PC-3 (cell line): ENCODE data around the gene NR1H4. TPM values are rescaled to one million over a fixed set of nuclear protein-coding genes. Genes with fewer than 3 reads are reported as not detected.

Source experiments
- ATAC-seq: fragments of 200-7000 bp; cut with Tn5 transposase; 2 replicates; pipeline ENCODE4 v1.9.1; 2020; ENCODE audit warnings: mild to moderate bottlenecking, moderate library complexity
- BruUV-seq: library from RNA; stranded (reverse); fragments of 400-500 nt; replicated peaks from 2 replicates; lab custom pipeline; 2021; lab: Mats Ljungman, UMichigan
- CTCF ChIA-PET: fragments of 300-600 bp; sonication (Branson Sonifier 250); formaldehyde crosslinking; loops from one replicate; lab custom pipeline; 2022; ENCODE audit warnings: antibody characterized with exemption; lab: Charles Lee
- POLR2A ChIA-PET: fragments of 300-600 bp; sonication (Branson Sonifier 250); formaldehyde crosslinking; loops from one replicate; lab custom pipeline; 2022; ENCODE audit warnings: antibody characterized with exemption; ENCODE audit not compliant: unreplicated experiment; lab: Charles Lee
- DNase-seq: peaks from one replicate; pipeline ENCODE4 v3.0.0-alpha.2; 2015
- H2AFZ ChIP-seq: fragments of 300-600 bp; sonication (generic); 2 replicates; pipeline ENCODE4 v1.6.0; 2016; ENCODE audit warnings: antibody characterized with exemption, low read length
- H3F3A ChIP-seq: fragments of 300-600 bp; sonication (generic); one replicate; pipeline ENCODE4 v1.6.0; 2017; ENCODE audit warnings: antibody characterized with exemption, low read length, control low read depth, mild to moderate bottlenecking; ENCODE audit not compliant: unreplicated experiment
- H3K27ac ChIP-seq: fragments of 300-600 bp; sonication (generic); 2 replicates; pipeline ENCODE4 v1.5.1; 2016; ENCODE audit warnings: mild to moderate bottlenecking, low read length
- H3K27me3 ChIP-seq: fragments of 300-600 bp; sonication (generic); 2 replicates; pipeline ENCODE4 v1.6.1; 2016; ENCODE audit warnings: low read length, mixed read lengths
- H3K36me3 ChIP-seq: fragments of 300-600 bp; sonication (generic); 2 replicates; pipeline ENCODE4 v1.6.1; 2016; ENCODE audit warnings: low read depth, mixed run types, low read length, mixed read lengths
- H3K4me1 ChIP-seq: fragments of 300-600 bp; sonication (generic); 2 replicates; pipeline ENCODE4 v1.5.1; 2016; ENCODE audit warnings: low read length; ENCODE audit not compliant: insufficient read depth
- H3K4me2 ChIP-seq: fragments of 300-600 bp; sonication (generic); 2 replicates; pipeline ENCODE4 v1.6.0; 2016; ENCODE audit warnings: low read length
- H3K4me3 ChIP-seq: fragments of 300-600 bp; sonication (generic); 2 replicates; pipeline ENCODE4 v1.5.1; 2016; ENCODE audit warnings: mild to moderate bottlenecking, low read length, mixed read lengths
- H3K79me2 ChIP-seq: fragments of 300-600 bp; sonication (generic); 2 replicates; pipeline ENCODE4 v1.6.1; 2017; ENCODE audit warnings: low read length, mixed read lengths
- H3K9ac ChIP-seq: fragments of 300-600 bp; sonication (generic); 2 replicates; pipeline ENCODE4 v1.6.0; 2016; ENCODE audit warnings: mild to moderate bottlenecking, low read length
- H3K9me2 ChIP-seq: fragments of 300-600 bp; sonication (generic); replicated peaks from 2 replicates; pipeline ENCODE4 v1.6.1; 2016; ENCODE audit warnings: mixed run types, low read length, mixed read lengths
- H3K9me3 ChIP-seq: fragments of 300-600 bp; sonication (generic); 2 replicates; pipeline ENCODE4 v1.6.1; 2016; ENCODE audit warnings: low read length, mixed read lengths
- H4K20me1 ChIP-seq: fragments of 300-600 bp; sonication (generic); 2 replicates; pipeline ENCODE4 v1.6.1; 2016; ENCODE audit warnings: low read length, mixed read lengths
- CTCF ChIP-seq: fragments of 300-600 bp; sonication (generic); conservative IDR thresholded peaks from 2 replicates; pipeline ENCODE4 v1.5.1; 2017; ENCODE audit warnings: antibody characterized with exemption, low read depth, mild to moderate bottlenecking, low read length
- EZH2 ChIP-seq: fragments of 300-600 bp; sonication (generic); IDR thresholded peaks from one replicate; pipeline ENCODE4 v1.6.1; 2017; ENCODE audit warnings: antibody characterized with exemption, mild to moderate bottlenecking, low read length; ENCODE audit not compliant: unreplicated experiment
- EZH2phosphoT487 ChIP-seq: fragments of 300-600 bp; sonication (generic); IDR thresholded peaks from 2 replicates; pipeline ENCODE4 v1.6.1; 2018; ENCODE audit warnings: mild to moderate bottlenecking, antibody characterized with exemption, low read length, borderline replicate concordance
- intact Hi-C: fragments of 100-400 bp; cut with micrococcal nuclease; formaldehyde crosslinking; loops from 2 replicates; pipeline ENCODE4 v1.9.0; 2023
- total RNA-seq: library from RNA; depleted of rRNA; stranded (reverse); fragments of >200 nt; gene quantifications from 2 replicates; pipeline ENCODE4 v1.2.3, GENCODE V29; 2014

The NR1H4 gene
- total RNA-seq, 1 experiment from 2014 or later: not detected

DNA sequence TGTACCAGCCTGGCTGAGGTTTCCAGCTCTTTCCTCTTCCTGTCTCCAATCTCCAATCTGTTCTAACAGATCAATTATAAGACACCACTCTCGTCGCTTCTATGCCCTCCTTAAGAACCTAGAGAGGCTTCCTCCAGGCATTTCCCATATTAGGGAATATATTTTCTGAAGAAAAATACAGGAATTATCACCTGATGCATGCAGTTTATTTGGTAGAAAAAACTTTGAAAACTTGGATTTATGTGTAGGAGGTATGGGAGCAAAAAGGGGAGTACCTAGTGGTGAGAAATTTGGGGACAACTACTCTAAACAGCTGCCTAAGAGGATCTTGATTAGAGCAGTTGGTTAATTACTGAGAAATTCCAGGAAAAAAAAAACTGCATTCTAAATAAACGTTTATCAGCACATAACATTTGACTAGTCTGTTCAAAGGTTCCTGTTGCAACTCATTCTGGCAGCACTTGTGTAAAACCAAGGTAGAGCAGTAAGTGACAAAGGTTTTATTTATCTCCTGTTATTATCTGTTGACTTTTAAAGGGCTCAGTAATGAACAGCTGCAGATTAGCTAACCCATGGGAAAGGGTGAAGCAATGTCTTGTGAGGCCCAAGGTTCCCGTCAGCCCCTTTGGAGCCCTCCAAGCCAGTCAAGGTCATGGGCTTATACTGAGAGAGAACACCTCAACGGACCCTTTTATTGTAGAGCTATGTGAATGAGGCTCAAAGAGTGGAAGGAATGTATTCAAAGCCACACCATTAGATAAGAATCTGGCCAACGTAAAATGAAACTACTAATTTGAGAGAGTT lies 36.4 kb upstream of the NR1H4 start:
- H2AFZ ChIP-seq: no peak overlapping the region
- CTCF ChIA-PET: no interaction called here
- H3K27me3 ChIP-seq: peaks cover 42% of the 10 kb centered on the region
- ATAC-seq (no peak), DNase-seq (no peak)
- H4K20me1 ChIP-seq: no peaks in the 10 kb centered on the region
- H3K9me2 ChIP-seq: no peaks in the 10 kb centered on the region
- H3K4me2 ChIP-seq: no peak overlapping the region
- H3K36me3 ChIP-seq: no peaks in the 10 kb centered on the region
- BruUV-seq: no TSS peak
- H3K27ac ChIP-seq: no peak overlapping the region
- H3K79me2 ChIP-seq: no peaks in the 10 kb centered on the region
- no peak overlapping the region for H3K4me3 ChIP-seq
- no peak for TF ChIP-seq EZH2phosphoT487
- TF ChIP-seq EZH2: no peak
- no peak for TF ChIP-seq CTCF
- no peaks in the 10 kb centered on the region for H3F3A ChIP-seq
- no peak overlapping the region for H3K9ac ChIP-seq
- POLR2A ChIA-PET: no interaction called here
- H3K9me3 ChIP-seq: no peaks in the 10 kb centered on the region
- intact Hi-C loops: no loop called here
- no peaks in the 10 kb centered on the region for H3K4me1 ChIP-seq

- BruUV-seq: no TSS peak
- Histone ChIP-seq H3F3A (no peaks in the 10 kb centered on the region), H3K9ac (no peak overlapping the region), H3K4me3 (no peak overlapping the region), H3K9me3 (no peaks in the 10 kb centered on the region), H2AFZ (no peak overlapping the region), H3K9me2 (no peaks in the 10 kb centered on the region), H3K27me3 (peaks cover 37% of the 10 kb centered on the region), H4K20me1 (no peaks in the 10 kb centered on the region), H3K79me2 (no peaks in the 10 kb centered on the region), H3K4me2 (no peak overlapping the region), H3K27ac (no peak overlapping the region), H3K4me1 (no peaks in the 10 kb centered on the region), H3K36me3 (no peaks in the 10 kb centered on the region)
- POLR2A ChIA-PET: no interaction called here
- TF ChIP-seq CTCF: no peak
- TF ChIP-seq EZH2: no peak
- no peak for TF ChIP-seq EZH2phosphoT487
- DNase-seq: no peak
- CTCF ChIA-PET: no interaction called here
- intact Hi-C loops: no loop called here
- ATAC-seq: no peak
Observed at GRCh38 chr12:100439797-100440196, 33.9 kb upstream of the NR1H4 start.

DNA sequence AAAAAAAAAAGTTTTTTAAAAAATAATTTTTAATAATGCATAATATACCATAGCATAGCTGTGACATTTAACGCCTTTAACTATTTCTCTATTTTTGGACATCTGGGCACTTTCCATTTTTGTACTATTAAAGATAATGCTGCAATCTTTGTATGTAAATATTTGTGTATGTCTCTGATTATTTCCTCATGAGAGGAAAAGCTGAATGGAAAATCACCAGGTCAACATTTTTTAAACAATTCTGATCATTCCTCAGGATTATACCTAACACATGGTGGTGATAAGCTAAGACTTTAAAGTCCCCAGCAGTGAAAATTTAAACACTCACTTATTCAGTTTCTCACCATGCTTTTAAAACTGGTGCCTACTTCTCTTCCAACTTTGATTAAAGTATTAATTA lies 31.3 kb upstream of the NR1H4 start:
- H3F3A ChIP-seq: no peaks in the 10 kb centered on the region
- POLR2A ChIA-PET: no interaction called here

More for the DNA sequence above, 31.3 kb upstream of the NR1H4 start:
- Histone ChIP-seq H3K27ac (no peak overlapping the region), H3K79me2 (no peaks in the 10 kb centered on the region), H3K27me3 (peaks cover 43% of the 10 kb centered on the region), H2AFZ (no peak overlapping the region), H3K4me1 (no peaks in the 10 kb centered on the region), H3K4me3 (no peak overlapping the region), H3K9ac (no peak overlapping the region), H3K9me2 (no peaks in the 10 kb centered on the region), H4K20me1 (no peaks in the 10 kb centered on the region), H3K36me3 (no peaks in the 10 kb centered on the region), H3K9me3 (no peaks in the 10 kb centered on the region), H3K4me2 (no peak overlapping the region)
- CTCF ChIA-PET: interaction anchor here (0.7 kb wide), 1 partner anchor 15 kb away, joined by 3 read pairs; no protein-coding TSS in a partner anchor
- ATAC-seq (no peak), DNase-seq (no peak)
- TF ChIP-seq EZH2 (no peak), EZH2phosphoT487 (no peak), CTCF (no peak)
- intact Hi-C loops: no loop called here
- no TSS peak for BruUV-seq
